Fibroblast of skin of left quadriceps (primary cell): Measurements from ENCODE around the gene ABCC1.
"Not testable (repeated sequence)": the region's sequence is repeated elsewhere in the genome, so short reads cannot be mapped to it uniquely, and the experiment has no call there.

Experiments
- DNase-seq, 2 experiments: peaks; one replicate each; pipeline ENCODE4 v3.0.0-alpha.2; 2013; ENCODE audit warnings: low read depth in 2 of 2

ABCC1 gene

GRCh38 chr16:15949210-15950160 lies at the start of gene ABCC1:
TSS of gene ABCC1 (plus strand) at chr16:15949616. CDS start at chr16:15949752, 136 bp downstream.
- DNase-seq = no peak

GRCh38 chr16:15900357-15900756 lies 49.1 kb upstream of the ABCC1 start:
- DNase-seq = no peak

- DNase-seq = no peak
These were observed 48.4 kb upstream of the ABCC1 start for GRCh38 chr16:15900901-15901500.

GRCh38 chr16:15903960-15904359 lies 45.5 kb upstream of the ABCC1 start:
- DNase-seq = no peak

- DNase-seq = no peak
These were observed 43.0 kb upstream of the ABCC1 start for GRCh38 chr16:15906439-15906838.

- DNase-seq = no peak
These were observed 41.4 kb upstream of the ABCC1 start for GRCh38 chr16:15907863-15908478.

- DNase-seq = no peak
These were observed 38.2 kb upstream of the ABCC1 start for GRCh38 chr16:15911198-15911597.

- no peak for DNase-seq
These were observed 36.2 kb upstream of the ABCC1 start for GRCh38 chr16:15913046-15913698.

- DNase-seq = no peak
These were observed 33.8 kb upstream of the ABCC1 start for GRCh38 chr16:15915555-15916081.

- DNase-seq = no peak
These were observed 33.1 kb upstream of the ABCC1 start for GRCh38 chr16:15916323-15916722.

GRCh38 chr16:15918314-15918713 lies 31.1 kb upstream of the ABCC1 start:
- DNase-seq = not testable (repeated sequence)

- DNase-seq = no peak
These were observed 30.1 kb upstream of the ABCC1 start for GRCh38 chr16:15919331-15919730.

- DNase-seq = no peak
These were observed 24.4 kb upstream of the ABCC1 start for GRCh38 chr16:15924996-15925395.

GRCh38 chr16:15925631-15926030 lies 23.8 kb upstream of the ABCC1 start:
- DNase-seq = no peak

- DNase-seq = no peak
These were observed 20.9 kb upstream of the ABCC1 start for GRCh38 chr16:15928261-15929104.

- no peak for DNase-seq
These were observed 16.5 kb upstream of the ABCC1 start for GRCh38 chr16:15932939-15933338.

GRCh38 chr16:15933781-15934180 lies 15.6 kb upstream of the ABCC1 start:
- no peak for DNase-seq

GRCh38 chr16:15934991-15935390 lies 14.4 kb upstream of the ABCC1 start:
- DNase-seq = no peak

GRCh38 chr16:15936809-15937208 lies 12.6 kb upstream of the ABCC1 start:
- DNase-seq = not testable (repeated sequence)

GRCh38 chr16:15942931-15943690 lies 6.3 kb upstream of the ABCC1 start:
- no peak for DNase-seq
